Effector CD4-positive, alpha-beta T cell (primary cell): ENCODE measurements around the gene DOHH.
"Not testable (repeated sequence)": the region's sequence is repeated elsewhere in the genome, so short reads cannot be mapped to it uniquely, and the experiment has no call there.

Experiments used
- DNase-seq: peaks from one replicate; pipeline ENCODE4 v3.0.0-alpha.2; 2020

DOHH gene

GRCh38 chr19:3534375-3535234 lies 34.1 kb upstream of the DOHH start:
- no peak for DNase-seq

GRCh38 chr19:3533563-3534216 lies 33.2 kb upstream of the DOHH start:
- DNase-seq = no peak

GRCh38 chr19:3533033-3533432 lies 32.6 kb upstream of the DOHH start:
- no peak for DNase-seq

- no peak for DNase-seq
These were observed 31.8 kb upstream of the DOHH start for GRCh38 chr19:3532154-3532786.

GRCh38 chr19:3531716-3532115 lies 31.2 kb upstream of the DOHH start:
- DNase-seq = no peak

GRCh38 chr19:3530389-3530788 lies 29.9 kb upstream of the DOHH start:
- no peak for DNase-seq

GRCh38 chr19:3529299-3529698 lies 28.8 kb upstream of the DOHH start:
- DNase-seq = not testable (repeated sequence)

GRCh38 chr19:3528539-3529211 lies 28.2 kb upstream of the DOHH start:
- DNase-seq = no peak

GRCh38 chr19:3528080-3528479 lies 27.6 kb upstream of the DOHH start:
- DNase-seq = no peak

GRCh38 chr19:3527238-3527910 lies 26.9 kb upstream of the DOHH start:
- no peak for DNase-seq

- no peak for DNase-seq
These were observed 26.2 kb upstream of the DOHH start for GRCh38 chr19:3526507-3527237.

- no peak for DNase-seq
These were observed 24.5 kb upstream of the DOHH start for GRCh38 chr19:3524904-3525451.

- no peak for DNase-seq
These were observed 23.8 kb upstream of the DOHH start for GRCh38 chr19:3524078-3524842.

GRCh38 chr19:3523361-3524077 lies 23.0 kb upstream of the DOHH start:
- DNase-seq = no peak

GRCh38 chr19:3522421-3523360 lies 22.2 kb upstream of the DOHH start:
- DNase-seq = no peak

- no peak for DNase-seq
These were observed 20.6 kb upstream of the DOHH start for GRCh38 chr19:3521104-3521445.

GRCh38 chr19:3520166-3521103 lies 20.0 kb upstream of the DOHH start:
- DNase-seq = no peak

- no peak for DNase-seq
These were observed 18.7 kb upstream of the DOHH start for GRCh38 chr19:3519126-3519525.
